Measurements from ENCODE around the gene VPS37D.

VPS37D gene

GRCh38 chr7:73701357-73701995 lies 33.8 kb downstream of the VPS37D start:
- Histone ChIP-seq H3K27ac (ENCODE audit: low read length) (no peak overlapping the region), H3K9ac (ENCODE audit: low read depth, low read length) (no peak overlapping the region)

DNA sequence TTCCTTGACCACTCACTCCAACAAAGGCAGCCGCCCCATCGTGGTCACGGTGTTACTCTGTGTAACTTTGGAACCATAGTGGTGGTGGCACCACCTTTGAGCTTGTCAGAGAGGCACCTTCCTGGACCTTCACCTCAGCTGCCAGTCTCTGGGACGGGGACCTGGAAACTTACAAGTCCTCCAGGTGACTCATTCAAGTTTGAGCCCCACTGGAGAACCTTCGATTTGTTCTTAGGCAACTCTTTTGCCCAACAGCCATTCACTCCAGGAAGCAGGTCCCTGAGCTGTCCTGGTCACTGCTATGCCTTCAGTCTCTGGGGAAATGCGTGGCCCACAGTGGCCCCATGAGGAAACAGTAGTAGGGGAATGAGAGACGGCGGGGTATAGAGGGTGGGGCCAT lies 34.6 kb downstream of the VPS37D start:
- H3K27me3 ChIP-seq (ENCODE audit: insufficient read depth, low read length) = no peaks in the 10 kb centered on the region
- H3K27ac ChIP-seq (ENCODE audit: low read length) = no peak overlapping the region
- H3K36me3 ChIP-seq (ENCODE audit: insufficient read depth, low read depth, low read length) = peaks cover 28% of the 10 kb centered on the region
- peaks cover 7% of the 10 kb centered on the region; the same call in 1 of the 2 replicates for H3K4me1 ChIP-seq (ENCODE audit: insufficient read depth, low read length)
- H3K9ac ChIP-seq (ENCODE audit: low read depth, low read length) = no peak overlapping the region
- no peaks in the 10 kb centered on the region for H3K9me3 ChIP-seq (ENCODE audit: insufficient read depth, low read depth, low read length)
- no peak overlapping the region for H3K4me3 ChIP-seq (ENCODE audit: low read length)

More at GRCh38 chr7:73701357-73701995, 33.8 kb downstream of the VPS37D start:
- Histone ChIP-seq H3K4me1 (ENCODE audit: insufficient read depth, low read length) (peaks cover 7% of the 10 kb centered on the region; the same call in 1 of the 2 replicates), H3K4me3 (ENCODE audit: low read length) (no peak overlapping the region), H3K27me3 (ENCODE audit: insufficient read depth, low read length) (no peaks in the 10 kb centered on the region), H3K36me3 (ENCODE audit: insufficient read depth, low read depth, low read length) (peaks cover 35% of the 10 kb centered on the region), H3K9me3 (ENCODE audit: insufficient read depth, low read depth, low read length) (no peaks in the 10 kb centered on the region)

DNA sequence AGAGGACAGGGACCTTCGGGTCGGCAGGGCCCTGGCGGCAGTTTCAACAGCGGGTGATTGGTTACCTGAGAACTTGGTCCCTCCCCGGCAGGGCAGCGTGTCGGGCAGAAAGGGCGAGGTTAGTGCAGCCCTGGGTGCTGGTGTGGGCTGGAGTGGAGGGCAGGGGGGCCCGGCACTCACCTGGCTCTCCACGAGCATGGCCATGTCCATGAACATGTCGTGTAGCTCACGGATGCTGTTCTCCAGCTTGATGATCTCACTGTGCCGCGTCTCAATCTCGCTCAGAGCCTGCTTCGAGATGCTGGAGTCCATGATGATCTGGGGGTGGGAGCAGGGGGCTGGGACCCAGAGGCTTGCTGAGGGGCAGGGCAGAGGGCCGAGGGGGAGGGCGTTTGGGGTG lies 35.0 kb downstream of the VPS37D start:
- Histone ChIP-seq H3K36me3 (ENCODE audit: insufficient read depth, low read depth, low read length) (peaks cover 23% of the 10 kb centered on the region), H3K27me3 (ENCODE audit: insufficient read depth, low read length) (no peaks in the 10 kb centered on the region), H3K9me3 (ENCODE audit: insufficient read depth, low read depth, low read length) (no peaks in the 10 kb centered on the region), H3K27ac (ENCODE audit: low read length) (no peak overlapping the region), H3K4me3 (ENCODE audit: low read length) (no peak overlapping the region), H3K9ac (ENCODE audit: low read depth, low read length) (no peak overlapping the region), H3K4me1 (ENCODE audit: insufficient read depth, low read length) (peaks cover 7% of the 10 kb centered on the region; the same call in 1 of the 2 replicates)

- peak overlapping the region; percentile 70; the same call in 1 of the 2 replicates for H3K4me3 ChIP-seq (ENCODE audit: low read length)
- no peak overlapping the region for H3K27ac ChIP-seq (ENCODE audit: low read length)
- no peaks in the 10 kb centered on the region for H3K9me3 ChIP-seq (ENCODE audit: insufficient read depth, low read depth, low read length)
- peak overlapping the region; percentile 49; the same call in 1 of the 2 replicates for H3K9ac ChIP-seq (ENCODE audit: low read depth, low read length)
- H3K4me1 ChIP-seq (ENCODE audit: insufficient read depth, low read length) = peaks cover 7% of the 10 kb centered on the region; the same call in 1 of the 2 replicates
- peaks cover 18% of the 10 kb centered on the region for H3K36me3 ChIP-seq (ENCODE audit: insufficient read depth, low read depth, low read length)
- no peaks in the 10 kb centered on the region for H3K27me3 ChIP-seq (ENCODE audit: insufficient read depth, low read length)
These were observed 35.6 kb downstream of the VPS37D start for GRCh38 chr7:73703225-73703624.

- H3K9ac ChIP-seq (ENCODE audit: low read depth, low read length) = peak overlapping the region; percentile 49; the same call in 1 of the 2 replicates
- H3K36me3 ChIP-seq (ENCODE audit: insufficient read depth, low read depth, low read length) = peaks cover 11% of the 10 kb centered on the region
These were observed 36.4 kb downstream of the VPS37D start for GRCh38 chr7:73703757-73704639.

GRCh38 chr7:73704640-73705550 lies 37.3 kb downstream of the VPS37D start:
- no peak overlapping the region for H3K4me3 ChIP-seq (ENCODE audit: low read length)
- no peak overlapping the region for H3K9ac ChIP-seq (ENCODE audit: low read depth, low read length)
- H3K36me3 ChIP-seq (ENCODE audit: insufficient read depth, low read depth, low read length) = peaks cover 2% of the 10 kb centered on the region; the same call in 1 of the 2 replicates
- H3K4me1 ChIP-seq (ENCODE audit: insufficient read depth, low read length) = peaks cover 7% of the 10 kb centered on the region; the same call in 1 of the 2 replicates
- no peaks in the 10 kb centered on the region for H3K27me3 ChIP-seq (ENCODE audit: insufficient read depth, low read length)
- H3K9me3 ChIP-seq (ENCODE audit: insufficient read depth, low read depth, low read length) = no peaks in the 10 kb centered on the region
- H3K27ac ChIP-seq (ENCODE audit: low read length) = no peak overlapping the region

More at GRCh38 chr7:73703757-73704639, 36.4 kb downstream of the VPS37D start:
- Histone ChIP-seq H3K4me1 (ENCODE audit: insufficient read depth, low read length) (peaks cover 7% of the 10 kb centered on the region; the same call in 1 of the 2 replicates), H3K9me3 (ENCODE audit: insufficient read depth, low read depth, low read length) (no peaks in the 10 kb centered on the region), H3K27ac (ENCODE audit: low read length) (no peak overlapping the region), H3K27me3 (ENCODE audit: insufficient read depth, low read length) (no peaks in the 10 kb centered on the region), H3K4me3 (ENCODE audit: low read length) (peak overlapping the region; percentile 70; the same call in 1 of the 2 replicates)

GRCh38 chr7:73705551-73705920 lies 37.9 kb downstream of the VPS37D start:
- Histone ChIP-seq H3K4me1 (ENCODE audit: insufficient read depth, low read length) (peaks cover 7% of the 10 kb centered on the region; the same call in 1 of the 2 replicates), H3K4me3 (ENCODE audit: low read length) (no peak overlapping the region), H3K9ac (ENCODE audit: low read depth, low read length) (no peak overlapping the region), H3K27ac (ENCODE audit: low read length) (no peak overlapping the region), H3K27me3 (ENCODE audit: insufficient read depth, low read length) (no peaks in the 10 kb centered on the region), H3K9me3 (ENCODE audit: insufficient read depth, low read depth, low read length) (no peaks in the 10 kb centered on the region), H3K36me3 (ENCODE audit: insufficient read depth, low read depth, low read length) (no peaks in the 10 kb centered on the region)

GRCh38 chr7:73706126-73707044 lies 38.8 kb downstream of the VPS37D start:
- Histone ChIP-seq H3K9ac (ENCODE audit: low read depth, low read length) (no peak overlapping the region), H3K27ac (ENCODE audit: low read length) (no peak overlapping the region), H3K4me3 (ENCODE audit: low read length) (no peak overlapping the region)

DNA sequence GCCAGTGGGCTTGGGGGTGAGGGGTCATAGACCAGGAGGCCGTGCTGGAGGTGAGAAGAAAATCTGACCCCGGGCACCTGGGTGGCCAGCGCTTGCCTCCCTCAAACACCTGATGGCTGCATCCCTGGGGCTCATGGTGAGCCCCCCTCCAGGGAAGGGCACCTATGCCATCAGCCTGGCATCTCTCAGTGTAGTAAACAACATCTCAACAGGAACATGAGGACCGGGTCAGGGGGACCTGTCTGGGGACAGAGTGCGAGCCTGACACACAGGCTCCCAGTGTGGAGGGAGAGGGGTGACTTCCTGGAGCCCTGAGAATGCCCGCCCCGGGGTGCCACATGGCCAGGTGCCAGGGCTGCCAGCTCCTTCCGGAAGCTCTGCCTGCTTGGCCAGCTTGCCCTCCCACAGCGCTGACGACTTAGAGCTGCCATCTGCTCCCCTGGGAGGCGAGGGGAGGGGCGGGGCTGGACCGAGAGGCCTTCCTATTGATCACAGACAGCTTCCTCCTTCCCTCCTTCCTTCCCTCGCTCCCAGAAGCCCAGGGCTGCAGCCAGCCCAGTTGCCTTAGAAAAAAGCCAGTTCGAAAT lies 39.5 kb downstream of the VPS37D start:
- Histone ChIP-seq H3K27ac (ENCODE audit: low read length) (no peak overlapping the region), H3K9ac (ENCODE audit: low read depth, low read length) (no peak overlapping the region), H3K4me3 (ENCODE audit: low read length) (no peak overlapping the region), H3K27me3 (ENCODE audit: insufficient read depth, low read length) (no peaks in the 10 kb centered on the region), H3K36me3 (ENCODE audit: insufficient read depth, low read depth, low read length) (no peaks in the 10 kb centered on the region), H3K4me1 (ENCODE audit: insufficient read depth, low read length) (peaks cover 7% of the 10 kb centered on the region; the same call in 1 of the 2 replicates), H3K9me3 (ENCODE audit: insufficient read depth, low read depth, low read length) (no peaks in the 10 kb centered on the region)

More at GRCh38 chr7:73706126-73707044, 38.8 kb downstream of the VPS37D start:
- Histone ChIP-seq H3K27me3 (ENCODE audit: insufficient read depth, low read length) (no peaks in the 10 kb centered on the region), H3K9me3 (ENCODE audit: insufficient read depth, low read depth, low read length) (no peaks in the 10 kb centered on the region), H3K36me3 (ENCODE audit: insufficient read depth, low read depth, low read length) (no peaks in the 10 kb centered on the region), H3K4me1 (ENCODE audit: insufficient read depth, low read length) (peaks cover 7% of the 10 kb centered on the region; the same call in 1 of the 2 replicates)

GRCh38 chr7:73708961-73709549 lies 41.4 kb downstream of the VPS37D start:
- no peak overlapping the region for H3K27ac ChIP-seq (ENCODE audit: low read length)
- H3K27me3 ChIP-seq (ENCODE audit: insufficient read depth, low read length) = no peaks in the 10 kb centered on the region
- no peak overlapping the region for H3K4me3 ChIP-seq (ENCODE audit: low read length)
- H3K4me1 ChIP-seq (ENCODE audit: insufficient read depth, low read length) = no peaks in the 10 kb centered on the region; the same call in 1 of the 2 replicates
- no peaks in the 10 kb centered on the region for H3K9me3 ChIP-seq (ENCODE audit: insufficient read depth, low read depth, low read length)
- H3K36me3 ChIP-seq (ENCODE audit: insufficient read depth, low read depth, low read length) = no peaks in the 10 kb centered on the region
- no peak overlapping the region for H3K9ac ChIP-seq (ENCODE audit: low read depth, low read length)

Measured in iPS-20b (cell line).